ENCODE results near the gene ZNF124. TPM values are rescaled to one million over a fixed set of nuclear protein-coding genes. Genes with fewer than 3 reads are reported as not detected.

Gene ZNF124
- total RNA-seq, 1 experiment from 2014 or later = 33.8 TPM

GRCh38 chr1:247112479-247112781 is 59.4 kb downstream of the ZNF124 start (continued):
- TF ChIP-seq FOXP1 (CRISPR knock-in tag; IDR thresholded peaks at IDR 0.05; ENCODE audit: borderline replicate concordance) (no peak), ZBTB43 (CRISPR knock-in tag; IDR thresholded peaks at IDR 0.05) (no peak), ESRRA (CRISPR knock-in tag; IDR thresholded peaks at IDR 0.05; ENCODE audit: borderline replicate concordance) (no peak), TP53 (CRISPR knock-in tag; IDR thresholded peaks at IDR 0.05) (no peak), FOXJ3 (CRISPR knock-in tag; IDR thresholded peaks at IDR 0.05; ENCODE audit: borderline replicate concordance) (no peak), ZNF423 (CRISPR knock-in tag; IDR thresholded peaks at IDR 0.05) (no peak), OVOL2 (CRISPR knock-in tag; IDR thresholded peaks at IDR 0.05; ENCODE audit: borderline replicate concordance) (no peak), MLX (CRISPR knock-in tag; IDR thresholded peaks at IDR 0.05) (no peak), EMX1 (CRISPR knock-in tag; IDR thresholded peaks at IDR 0.05) (no peak), MXD4 (CRISPR knock-in tag; IDR thresholded peaks at IDR 0.05; ENCODE audit: borderline replicate concordance) (no peak), ATF1 (CRISPR knock-in tag; IDR thresholded peaks at IDR 0.05) (no peak), ZSCAN18 (CRISPR knock-in tag; IDR thresholded peaks at IDR 0.05) (no peak), CBFB (CRISPR knock-in tag; IDR thresholded peaks at IDR 0.05; ENCODE audit: low read depth) (no peak), ZNF532 (CRISPR knock-in tag; IDR thresholded peaks at IDR 0.05; ENCODE audit: borderline replicate concordance) (no peak), SMAD3 (CRISPR knock-in tag; IDR thresholded peaks at IDR 0.05; ENCODE audit: borderline replicate concordance) (no peak)
- TF ChIP-seq, protein P1, sequence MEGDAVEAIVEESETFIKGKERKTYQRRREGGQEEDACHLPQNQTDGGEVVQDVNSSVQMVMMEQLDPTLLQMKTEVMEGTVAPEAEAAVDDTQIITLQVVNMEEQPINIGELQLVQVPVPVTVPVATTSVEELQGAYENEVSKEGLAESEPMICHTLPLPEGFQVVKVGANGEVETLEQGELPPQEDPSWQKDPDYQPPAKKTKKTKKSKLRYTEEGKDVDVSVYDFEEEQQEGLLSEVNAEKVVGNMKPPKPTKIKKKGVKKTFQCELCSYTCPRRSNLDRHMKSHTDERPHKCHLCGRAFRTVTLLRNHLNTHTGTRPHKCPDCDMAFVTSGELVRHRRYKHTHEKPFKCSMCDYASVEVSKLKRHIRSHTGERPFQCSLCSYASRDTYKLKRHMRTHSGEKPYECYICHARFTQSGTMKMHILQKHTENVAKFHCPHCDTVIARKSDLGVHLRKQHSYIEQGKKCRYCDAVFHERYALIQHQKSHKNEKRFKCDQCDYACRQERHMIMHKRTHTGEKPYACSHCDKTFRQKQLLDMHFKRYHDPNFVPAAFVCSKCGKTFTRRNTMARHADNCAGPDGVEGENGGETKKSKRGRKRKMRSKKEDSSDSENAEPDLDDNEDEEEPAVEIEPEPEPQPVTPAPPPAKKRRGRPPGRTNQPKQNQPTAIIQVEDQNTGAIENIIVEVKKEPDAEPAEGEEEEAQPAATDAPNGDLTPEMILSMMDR (IDR thresholded peaks at IDR 0.05) = no peak
- TF ChIP-seq, protein P2, sequence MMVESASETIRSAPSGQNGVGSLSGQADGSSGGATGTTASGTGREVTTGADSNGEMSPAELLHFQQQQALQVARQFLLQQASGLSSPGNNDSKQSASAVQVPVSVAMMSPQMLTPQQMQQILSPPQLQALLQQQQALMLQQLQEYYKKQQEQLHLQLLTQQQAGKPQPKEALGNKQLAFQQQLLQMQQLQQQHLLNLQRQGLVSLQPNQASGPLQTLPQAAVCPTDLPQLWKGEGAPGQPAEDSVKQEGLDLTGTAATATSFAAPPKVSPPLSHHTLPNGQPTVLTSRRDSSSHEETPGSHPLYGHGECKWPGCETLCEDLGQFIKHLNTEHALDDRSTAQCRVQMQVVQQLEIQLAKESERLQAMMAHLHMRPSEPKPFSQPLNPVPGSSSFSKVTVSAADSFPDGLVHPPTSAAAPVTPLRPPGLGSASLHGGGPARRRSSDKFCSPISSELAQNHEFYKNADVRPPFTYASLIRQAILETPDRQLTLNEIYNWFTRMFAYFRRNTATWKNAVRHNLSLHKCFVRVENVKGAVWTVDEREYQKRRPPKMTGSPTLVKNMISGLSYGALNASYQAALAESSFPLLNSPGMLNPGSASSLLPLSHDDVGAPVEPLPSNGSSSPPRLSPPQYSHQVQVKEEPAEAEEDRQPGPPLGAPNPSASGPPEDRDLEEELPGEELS (CRISPR knock-in tag; IDR thresholded peaks at IDR 0.05) = no peak

All from WTC11 (cell line).